ENCODE data around the gene NT5C3B. TPM values are rescaled to one million over a fixed set of nuclear protein-coding genes. Genes with fewer than 3 reads are reported as not detected.

NT5C3B gene
- total RNA-seq, 1 donor from 2014 or later, result 36.7 TPM

GRCh38 chr17:41793784-41794539, 42.1 kb downstream of the NT5C3B start:
- intact Hi-C loops (cut with DNase I), result no loop called here
- no peak overlapping the region for H3K27ac ChIP-seq
- no peaks in the 10 kb centered on the region for H3K9me3 ChIP-seq
- H3K36me3 ChIP-seq, result no peaks in the 10 kb centered on the region
- no peak for DNase-seq (ENCODE audit: low spot score in 2 of 2)
- no peak for TF ChIP-seq CTCF (IDR thresholded peaks at IDR 0.05)
- no peaks in the 10 kb centered on the region for H3K27me3 ChIP-seq
- peaks cover 4 to 13% of the 10 kb centered on the region in 2 donors for H3K4me1 ChIP-seq
- no peak overlapping the region for H3K4me3 ChIP-seq

- intact Hi-C loops (cut with DNase I), result no loop called here
- Histone ChIP-seq H3K9me3 (no peaks in the 10 kb centered on the region), H3K4me1 (peaks cover 4 to 13% of the 10 kb centered on the region in 2 donors), H3K4me3 (peak overlapping the region in 1 of 2 donors; percentile 27), H3K27me3 (no peaks in the 10 kb centered on the region), H3K27ac (peak overlapping the region in 1 of 2 donors; percentile 56), H3K36me3 (no peaks in the 10 kb centered on the region)
- TF ChIP-seq CTCF (IDR thresholded peaks at IDR 0.05), result no peak
- no peak for DNase-seq (ENCODE audit: low spot score in 2 of 2)
Measured at GRCh38 chr17:41792845-41793783, 42.9 kb downstream of the NT5C3B start.

GRCh38 chr17:41787021-41787418, 49.0 kb downstream of the NT5C3B start:
- Histone ChIP-seq H3K27ac (peak overlapping the region in 1 of 2 donors; percentile 3), H3K4me3 (no peak overlapping the region), H3K9me3 (no peaks in the 10 kb centered on the region), H3K27me3 (no peaks in the 10 kb centered on the region), H3K36me3 (no peaks in the 10 kb centered on the region), H3K4me1 (peaks cover 8 to 24% of the 10 kb centered on the region in 2 donors)
- intact Hi-C loops (cut with DNase I), result loop anchor here (2.0 kb wide), 1 partner anchor 14 kb away; no protein-coding TSS in a partner anchor
- DNase-seq (ENCODE audit: low spot score in 2 of 2), result no peak
- TF ChIP-seq CTCF (IDR thresholded peaks at IDR 0.05), result no peak

GRCh38 chr17:41786227-41787020, 49.6 kb downstream of the NT5C3B start, which contains the start of gene JUP:
Gene JUP (minus strand): TSS chr17:41786711. CDS start chr17:41771854, 14,857 bp downstream.
- Histone ChIP-seq H3K9me3 (no peaks in the 10 kb centered on the region), H3K4me1 (peaks cover 8 to 30% of the 10 kb centered on the region in 2 donors), H3K4me3 (peak within 1 kb of the TSS; percentile 67 to 71), H3K27ac (peak within 1 kb of the TSS; percentile 66 to 71), H3K27me3 (no peaks in the 10 kb centered on the region), H3K36me3 (no peaks in the 10 kb centered on the region)
- TF ChIP-seq CTCF (IDR thresholded peaks at IDR 0.05), result peak; percentile 16 to 57 (median 34)
- intact Hi-C loops (cut with DNase I), result loop anchor here (2.0 kb wide), 1 partner anchor 14 kb away; no protein-coding TSS in a partner anchor
- DNase-seq (ENCODE audit: low spot score in 2 of 2), result peak; percentile 98 to 99

- TF ChIP-seq CTCF (IDR thresholded peaks at IDR 0.05), result no peak
- DNase-seq (ENCODE audit: low spot score in 2 of 2), result no peak
- Histone ChIP-seq H3K9me3 (no peaks in the 10 kb centered on the region), H3K36me3 (no peaks in the 10 kb centered on the region), H3K27me3 (no peaks in the 10 kb centered on the region), H3K27ac (peak overlapping the region; percentile 21 to 71), H3K4me1 (peaks cover 8 to 30% of the 10 kb centered on the region in 2 donors), H3K4me3 (peak overlapping the region; percentile 67 to 71)
- intact Hi-C loops (cut with DNase I), result loop anchor here (2.0 kb wide), 1 partner anchor 13 kb away; no protein-coding TSS in a partner anchor
Measured at GRCh38 chr17:41785859-41786226, 50.2 kb downstream of the NT5C3B start.
